Stimulated activated CD8-positive, alpha-beta memory T cell treated with anti-CD3 and anti-CD28 coated beads, Interleukin-12 subunit alpha, Interleukin-12 subunit beta, amount 100 ng/mL, for 24 hours (primary cell): ENCODE results near the gene S100A16.
"Not testable (repeated sequence)": the region's sequence is repeated elsewhere in the genome, so short reads cannot be mapped to it uniquely, and the experiment has no call there.

Experiments
- DNase-seq: peaks from one replicate; pipeline ENCODE4 v3.0.0-alpha.2; 2020; ENCODE audit errors: extremely low read depth

The S100A16 gene

DNA sequence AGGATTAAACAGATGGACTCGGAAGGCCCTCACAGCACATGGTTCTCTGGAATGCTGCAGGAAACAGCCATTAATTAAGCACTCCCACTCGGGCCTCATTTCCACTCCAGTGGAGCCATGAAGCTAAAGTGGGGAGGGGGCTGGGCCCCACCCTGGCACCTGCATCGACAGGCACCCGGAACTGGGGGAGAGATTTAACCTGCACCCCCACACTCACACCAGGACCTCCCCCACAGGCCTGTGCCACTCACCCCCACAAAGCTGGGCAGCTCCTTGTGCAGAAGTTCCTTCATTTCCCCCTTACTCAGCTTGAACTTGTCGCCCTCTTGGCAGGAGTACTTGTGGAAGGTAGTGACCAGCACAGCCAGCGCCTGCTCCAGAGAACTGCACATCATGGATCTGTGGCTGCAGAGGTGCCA, 49.4 kb downstream of the S100A16 start:
- no peak for DNase-seq

DNA sequence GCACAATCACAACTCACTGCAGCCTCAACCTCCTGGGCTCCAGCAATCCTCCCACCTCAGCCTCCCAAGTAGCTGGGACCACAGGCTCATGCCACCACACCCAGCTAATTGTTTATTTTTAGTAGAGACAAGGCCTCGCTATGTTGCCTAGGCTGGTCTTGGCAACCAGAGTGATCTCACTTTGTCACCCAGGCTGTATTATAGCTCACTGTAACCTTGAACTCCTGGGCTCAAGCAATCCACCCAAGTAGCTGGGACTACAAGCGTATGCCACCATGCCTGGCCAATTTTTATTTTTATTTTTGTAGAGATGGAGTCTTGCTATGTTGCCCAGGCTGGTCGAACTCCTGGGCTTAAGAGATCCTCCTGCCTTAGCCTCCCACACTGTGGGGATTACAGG, 50.9 kb downstream of the S100A16 start:
- not testable (repeated sequence) for DNase-seq

DNA sequence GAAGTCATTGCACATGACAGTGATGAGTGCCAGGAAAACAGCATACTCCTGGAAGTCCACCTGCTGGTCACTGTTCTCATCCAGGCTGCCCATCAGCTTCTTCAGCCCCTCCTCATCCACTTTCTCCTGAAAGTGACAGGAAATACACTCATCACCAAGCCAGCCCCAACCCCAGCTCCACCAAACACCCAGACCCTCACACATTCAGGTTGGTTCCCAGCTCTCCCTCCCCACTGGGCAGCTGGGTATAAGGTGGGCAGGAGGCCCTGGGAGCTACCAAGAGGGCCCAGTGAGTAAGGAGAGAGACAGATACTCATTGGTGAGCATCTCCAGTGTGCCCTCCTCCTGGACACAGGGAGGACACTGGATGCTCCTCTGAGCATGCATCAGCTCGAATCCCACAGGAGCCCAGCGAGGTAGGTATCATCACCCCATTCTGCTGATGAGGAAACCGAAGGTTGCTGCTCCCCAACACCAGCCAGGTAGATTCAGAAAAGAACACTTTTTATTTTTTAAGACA, 51.4 kb downstream of the S100A16 start:
- no peak for DNase-seq

DNA sequence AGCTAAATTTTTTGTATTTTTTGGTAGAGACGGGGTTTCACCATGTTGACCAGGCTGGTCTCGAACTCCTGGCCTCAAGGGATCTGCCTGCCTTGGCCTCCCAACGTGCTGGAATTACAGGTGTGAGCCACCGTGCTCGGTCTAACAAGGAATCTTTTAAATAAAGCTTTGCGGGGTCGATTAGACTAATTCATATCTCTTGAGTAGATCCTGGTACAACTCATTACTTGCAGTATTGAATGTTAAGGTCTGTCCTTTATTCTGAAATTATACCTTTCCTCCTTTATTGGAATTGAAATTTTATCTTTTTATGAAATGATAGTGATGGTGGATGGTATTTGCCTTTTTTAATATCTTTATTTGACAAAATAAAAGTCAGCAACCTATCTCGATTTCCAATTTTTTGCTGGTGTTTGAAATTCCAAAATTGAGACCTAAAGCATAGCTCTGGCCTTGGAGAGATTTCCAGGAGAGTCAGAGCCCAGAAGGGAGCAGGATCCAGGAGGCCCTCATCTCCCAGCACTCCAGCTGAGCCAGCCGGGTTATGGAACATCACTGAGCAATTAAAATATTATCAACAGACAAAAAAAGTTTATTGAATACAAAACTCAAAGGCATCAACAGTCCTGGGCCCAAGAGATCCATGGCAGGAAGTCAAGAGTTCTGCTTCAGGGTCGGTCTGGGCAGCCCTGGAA, 52.0 kb downstream of the S100A16 start:
- DNase-seq = no peak

DNA sequence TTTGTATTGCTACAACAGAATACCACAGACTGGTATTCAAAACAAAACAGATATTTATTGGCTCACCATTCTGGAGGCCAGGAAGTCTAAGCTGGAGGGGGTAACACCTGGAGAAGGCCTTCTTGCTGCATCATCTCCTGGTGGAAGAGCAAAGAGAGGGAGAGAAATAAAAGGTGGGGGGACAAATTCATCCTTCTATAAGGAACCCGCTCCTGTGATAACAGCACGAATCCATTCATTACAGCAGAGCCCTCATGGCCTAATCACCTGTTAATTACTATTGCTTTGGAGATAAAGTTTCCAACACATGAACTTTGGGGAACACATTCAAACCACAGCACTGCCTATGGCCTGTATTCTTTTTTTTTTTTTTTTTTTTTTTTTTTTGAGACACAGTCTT, 52.7 kb downstream of the S100A16 start:
- no peak for DNase-seq

DNA sequence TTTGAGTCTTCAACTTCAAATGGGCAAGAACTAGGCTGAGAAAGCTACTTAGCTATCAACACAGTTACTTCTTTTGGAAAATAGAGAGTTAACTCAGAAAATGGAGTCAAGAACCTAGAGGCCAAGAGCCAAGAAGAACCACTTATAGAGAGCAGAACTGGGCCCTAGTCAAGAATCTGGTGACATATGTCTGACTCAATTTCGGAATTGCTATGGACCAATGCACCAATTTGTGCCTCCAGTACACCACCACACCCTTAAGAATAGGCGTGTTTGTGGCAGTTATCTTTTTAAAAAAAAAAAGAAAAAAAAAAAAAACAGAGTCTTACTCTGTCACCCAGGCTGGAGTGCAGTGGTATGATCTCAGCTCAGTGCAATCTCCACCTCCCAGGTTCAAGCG, 55.1 kb downstream of the S100A16 start:
- no peak for DNase-seq
